Liver (tissue), 9 donors: ENCODE measurements around the gene DMRT1. TPM values are rescaled to one million over a fixed set of nuclear protein-coding genes. Genes with fewer than 3 reads are reported as not detected.

Source experiments
- DNase-seq: peaks from one replicate; pipeline ENCODE4 v3.0.0-alpha.2; 2017; ENCODE audit warnings: low spot score
- H3K27ac ChIP-seq, 2 donors: one replicate each; pipeline ENCODE4 v1.7.0; 2013; ENCODE audit warnings: inconsistent platforms in 2 of 2, low read length in 2 of 2, control low read depth in 1 of 2, low read depth in 1 of 2, mild to moderate bottlenecking in 1 of 2
- H3K27me3 ChIP-seq, 4 donors: one replicate each; pipeline versions ENCODE4 v1.6.1 to v1.7.0; 2013; ENCODE audit warnings: low read length in 3 of 4, inconsistent platforms in 1 of 4, mild to moderate bottlenecking in 1 of 4, moderate library complexity in 1 of 4; ENCODE audit not compliant: control insufficient read depth in 4 of 4, insufficient read depth in 4 of 4
- H3K36me3 ChIP-seq, 4 donors: one replicate each; pipeline versions ENCODE4 v1.6.1 to v1.7.0; 2013; ENCODE audit warnings: low read length in 3 of 4, mild to moderate bottlenecking in 3 of 4, low read depth in 1 of 4, moderate library complexity in 1 of 4; ENCODE audit not compliant: control insufficient read depth in 4 of 4, insufficient read depth in 3 of 4
- H3K4me1 ChIP-seq, 4 donors: one replicate each; pipeline versions ENCODE4 v1.6.1 to v1.7.0; 2013; ENCODE audit warnings: low read length in 3 of 4, mild to moderate bottlenecking in 3 of 4, moderate library complexity in 1 of 4; ENCODE audit not compliant: control insufficient read depth in 4 of 4, insufficient read depth in 4 of 4
- H3K4me3 ChIP-seq, 3 donors: one replicate each; pipeline versions ENCODE4 v1.6.1 to v1.7.0; 2013; ENCODE audit warnings: low read length in 3 of 3, control low read depth in 1 of 3, low read depth in 1 of 3, mild to moderate bottlenecking in 1 of 3
- H3K9ac ChIP-seq, 2 donors: one replicate each; pipeline ENCODE4 v1.7.0; 2013; ENCODE audit warnings: low read length in 2 of 2, mild to moderate bottlenecking in 2 of 2, moderate library complexity in 2 of 2, control low read depth in 1 of 2, low read depth in 1 of 2
- H3K9me3 ChIP-seq, 4 donors: one replicate each; pipeline versions ENCODE4 v1.6.1 to v1.7.0; 2013; ENCODE audit warnings: low read length in 3 of 4; ENCODE audit not compliant: control insufficient read depth in 4 of 4
- EGR1 ChIP-seq, 2 donors: IDR thresholded peaks; 2 replicates each; pipeline ENCODE4 v1.6.1; 2016 to 2018; ENCODE audit warnings: antibody characterized with exemption in 2 of 2, low read depth in 2 of 2
- FOXA1 ChIP-seq: IDR thresholded peaks from 2 replicates; pipeline ENCODE4 v1.6.1; 2016; ENCODE audit warnings: antibody characterized with exemption
- FOXA2 ChIP-seq: IDR thresholded peaks from 2 replicates; pipeline ENCODE4 v1.6.1; 2016; ENCODE audit warnings: antibody characterized with exemption
- GABPA ChIP-seq, 2 donors: IDR thresholded peaks in 1 of 2; conservative IDR thresholded peaks in 1 of 2; 2 replicates each; pipeline ENCODE4 v1.6.1; 2016; ENCODE audit warnings: antibody characterized with exemption in 2 of 2, mild to moderate bottlenecking in 1 of 2, moderate library complexity in 1 of 2
- HNF4A ChIP-seq, 2 donors: conservative IDR thresholded peaks; 2 replicates each; pipeline ENCODE4 v1.6.1; 2016; ENCODE audit warnings: antibody characterized with exemption in 2 of 2, mild to moderate bottlenecking in 2 of 2
- HNF4G ChIP-seq: IDR thresholded peaks from 2 replicates; pipeline ENCODE4 v1.6.1; 2016; ENCODE audit warnings: antibody characterized with exemption
- JUND ChIP-seq, 2 donors: IDR thresholded peaks; 2 replicates each; pipeline ENCODE4 v1.6.1; 2016; ENCODE audit warnings: antibody characterized with exemption in 2 of 2
- NR2F2 ChIP-seq: IDR thresholded peaks from 2 replicates; pipeline ENCODE4 v1.6.1; 2016; ENCODE audit warnings: antibody characterized with exemption
- RAD21 ChIP-seq, 2 donors: IDR thresholded peaks; 2 replicates each; pipeline ENCODE4 v1.6.1; 2016; ENCODE audit warnings: antibody characterized with exemption in 2 of 2, mild to moderate bottlenecking in 2 of 2
- RXRA ChIP-seq, 2 donors: IDR thresholded peaks; 2 replicates each; pipeline ENCODE4 v1.6.1; 2017 to 2018; ENCODE audit warnings: antibody characterized with exemption in 2 of 2, mild to moderate bottlenecking in 1 of 2
- SP1 ChIP-seq: IDR thresholded peaks from 2 replicates; pipeline ENCODE4 v1.6.1; 2018; ENCODE audit warnings: antibody characterized with exemption, mild to moderate bottlenecking
- TAF1 ChIP-seq: conservative IDR thresholded peaks from 2 replicates; pipeline ENCODE4 v1.6.1; 2016; ENCODE audit warnings: antibody characterized with exemption, mild to moderate bottlenecking
- YY1 ChIP-seq: IDR thresholded peaks from 2 replicates; pipeline ENCODE4 v1.6.1; 2016; ENCODE audit warnings: antibody characterized with exemption, mild to moderate bottlenecking
- WGBS: extraction: QIAGEN DNeasy Blood & Tissue Kit; methylation state at CpG from one replicate; pipeline ENCODE4 v1.1.7; 2013; 5-methylcytosine and 5-hydroxymethylcytosine counted together
- polyA plus RNA-seq, 2 donors: library from polyadenylated mRNA; stranded (reverse) in 1 of 2; unstranded in 1 of 2; fragments of 200-250 nt in 1 of 2; fragments of >200 nt in 1 of 2; fragmentation: Nextera tagmentation in 1 of 2; extraction: Ambion mirVana in 1 of 2; gene quantifications; one replicate each; pipeline versions ENCODE4 v1.2.1 to v1.2.3, GENCODE V29; 2013 to 2015
- total RNA-seq, 2 donors: library from RNA; depleted of rRNA; stranded (reverse); fragments of >200 nt; gene quantifications; one replicate each; pipeline ENCODE4 v1.2.3, GENCODE V29; 2014
- TF ChIP-seq, protein P1 (sequence below): IDR thresholded peaks from 2 replicates; pipeline ENCODE4 v1.6.1; 2016; ENCODE audit warnings: antibody characterized with exemption
- TF ChIP-seq, protein P2 (sequence below): IDR thresholded peaks from 2 replicates; pipeline ENCODE4 v1.6.1; 2016; ENCODE audit warnings: antibody characterized with exemption
- TF ChIP-seq, protein P3 (sequence below): IDR thresholded peaks from 2 replicates; pipeline ENCODE4 v1.6.1; 2016; ENCODE audit warnings: antibody characterized with exemption
- TF ChIP-seq, protein P4 (sequence below): IDR thresholded peaks from 2 replicates; pipeline ENCODE4 v1.6.1; 2016; ENCODE audit warnings: antibody characterized with exemption, mild to moderate bottlenecking
- TF ChIP-seq, protein P5 (sequence below): fragments of 150-350 bp; IDR thresholded peaks from 2 replicates; pipeline ENCODE4 v1.5.1; 2017; ENCODE audit warnings: improper control_type of control experiment, low read depth, low read length; ENCODE audit not compliant: missing input control
- donor health status: healthy.
- donor health status: healthy.
- donor health status: healthy.
- donor health status: healthy.
- donor health status: healthy.

The DMRT1 gene
- total and polyA plus RNA-seq, 4 donors: not detected

- Histone ChIP-seq H3K27ac (no peak overlapping the region), H3K4me3 (no peak overlapping the region), H3K36me3 (no peaks in the 10 kb centered on the region), H3K4me1 (no peaks in the 10 kb centered on the region), H3K27me3 (peaks cover 0 to 4% (median 0%) of the 10 kb centered on the region in 4 donors), H3K9ac (no peak overlapping the region), H3K9me3 (no peaks in the 10 kb centered on the region)
- DNase-seq: no peak
- TF ChIP-seq RAD21 (IDR thresholded peaks at IDR 0.05): no peak
- TF ChIP-seq NR2F2: no peak
- TF ChIP-seq SP1: no peak
- TF ChIP-seq RXRA (IDR thresholded peaks at IDR 0.05): no peak
- TF ChIP-seq, protein P1, sequence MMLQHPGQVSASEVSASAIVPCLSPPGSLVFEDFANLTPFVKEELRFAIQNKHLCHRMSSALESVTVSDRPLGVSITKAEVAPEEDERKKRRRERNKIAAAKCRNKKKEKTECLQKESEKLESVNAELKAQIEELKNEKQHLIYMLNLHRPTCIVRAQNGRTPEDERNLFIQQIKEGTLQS: no peak
- no peak for TF ChIP-seq FOXA2
- TF ChIP-seq, protein P2, sequence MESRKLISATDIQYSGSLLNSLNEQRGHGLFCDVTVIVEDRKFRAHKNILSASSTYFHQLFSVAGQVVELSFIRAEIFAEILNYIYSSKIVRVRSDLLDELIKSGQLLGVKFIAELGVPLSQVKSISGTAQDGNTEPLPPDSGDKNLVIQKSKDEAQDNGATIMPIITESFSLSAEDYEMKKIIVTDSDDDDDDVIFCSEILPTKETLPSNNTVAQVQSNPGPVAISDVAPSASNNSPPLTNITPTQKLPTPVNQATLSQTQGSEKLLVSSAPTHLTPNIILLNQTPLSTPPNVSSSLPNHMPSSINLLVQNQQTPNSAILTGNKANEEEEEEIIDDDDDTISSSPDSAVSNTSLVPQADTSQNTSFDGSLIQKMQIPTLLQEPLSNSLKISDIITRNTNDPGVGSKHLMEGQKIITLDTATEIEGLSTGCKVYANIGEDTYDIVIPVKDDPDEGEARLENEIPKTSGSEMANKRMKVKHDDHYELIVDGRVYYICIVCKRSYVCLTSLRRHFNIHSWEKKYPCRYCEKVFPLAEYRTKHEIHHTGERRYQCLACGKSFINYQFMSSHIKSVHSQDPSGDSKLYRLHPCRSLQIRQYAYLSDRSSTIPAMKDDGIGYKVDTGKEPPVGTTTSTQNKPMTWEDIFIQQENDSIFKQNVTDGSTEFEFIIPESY: no peak
- TF ChIP-seq JUND (IDR thresholded peaks at IDR 0.05): no peak
- TF ChIP-seq, protein P3, sequence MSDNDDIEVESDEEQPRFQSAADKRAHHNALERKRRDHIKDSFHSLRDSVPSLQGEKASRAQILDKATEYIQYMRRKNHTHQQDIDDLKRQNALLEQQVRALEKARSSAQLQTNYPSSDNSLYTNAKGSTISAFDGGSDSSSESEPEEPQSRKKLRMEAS: no peak
- no peak for TF ChIP-seq TAF1
- no peak for TF ChIP-seq FOXA1
- no peak for TF ChIP-seq GABPA (IDR thresholded peaks at IDR 0.05 in 1 of 2, conservative IDR thresholded peaks at IDR 0.05 in 1 of 2)
- TF ChIP-seq YY1: no peak
- no peak for TF ChIP-seq EGR1 (IDR thresholded peaks at IDR 0.05; ENCODE audit: low read depth in 2 of 2)
- TF ChIP-seq, protein P4, sequence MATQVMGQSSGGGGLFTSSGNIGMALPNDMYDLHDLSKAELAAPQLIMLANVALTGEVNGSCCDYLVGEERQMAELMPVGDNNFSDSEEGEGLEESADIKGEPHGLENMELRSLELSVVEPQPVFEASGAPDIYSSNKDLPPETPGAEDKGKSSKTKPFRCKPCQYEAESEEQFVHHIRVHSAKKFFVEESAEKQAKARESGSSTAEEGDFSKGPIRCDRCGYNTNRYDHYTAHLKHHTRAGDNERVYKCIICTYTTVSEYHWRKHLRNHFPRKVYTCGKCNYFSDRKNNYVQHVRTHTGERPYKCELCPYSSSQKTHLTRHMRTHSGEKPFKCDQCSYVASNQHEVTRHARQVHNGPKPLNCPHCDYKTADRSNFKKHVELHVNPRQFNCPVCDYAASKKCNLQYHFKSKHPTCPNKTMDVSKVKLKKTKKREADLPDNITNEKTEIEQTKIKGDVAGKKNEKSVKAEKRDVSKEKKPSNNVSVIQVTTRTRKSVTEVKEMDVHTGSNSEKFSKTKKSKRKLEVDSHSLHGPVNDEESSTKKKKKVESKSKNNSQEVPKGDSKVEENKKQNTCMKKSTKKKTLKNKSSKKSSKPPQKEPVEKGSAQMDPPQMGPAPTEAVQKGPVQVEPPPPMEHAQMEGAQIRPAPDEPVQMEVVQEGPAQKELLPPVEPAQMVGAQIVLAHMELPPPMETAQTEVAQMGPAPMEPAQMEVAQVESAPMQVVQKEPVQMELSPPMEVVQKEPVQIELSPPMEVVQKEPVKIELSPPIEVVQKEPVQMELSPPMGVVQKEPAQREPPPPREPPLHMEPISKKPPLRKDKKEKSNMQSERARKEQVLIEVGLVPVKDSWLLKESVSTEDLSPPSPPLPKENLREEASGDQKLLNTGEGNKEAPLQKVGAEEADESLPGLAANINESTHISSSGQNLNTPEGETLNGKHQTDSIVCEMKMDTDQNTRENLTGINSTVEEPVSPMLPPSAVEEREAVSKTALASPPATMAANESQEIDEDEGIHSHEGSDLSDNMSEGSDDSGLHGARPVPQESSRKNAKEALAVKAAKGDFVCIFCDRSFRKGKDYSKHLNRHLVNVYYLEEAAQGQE: no peak
- TF ChIP-seq, protein P5, sequence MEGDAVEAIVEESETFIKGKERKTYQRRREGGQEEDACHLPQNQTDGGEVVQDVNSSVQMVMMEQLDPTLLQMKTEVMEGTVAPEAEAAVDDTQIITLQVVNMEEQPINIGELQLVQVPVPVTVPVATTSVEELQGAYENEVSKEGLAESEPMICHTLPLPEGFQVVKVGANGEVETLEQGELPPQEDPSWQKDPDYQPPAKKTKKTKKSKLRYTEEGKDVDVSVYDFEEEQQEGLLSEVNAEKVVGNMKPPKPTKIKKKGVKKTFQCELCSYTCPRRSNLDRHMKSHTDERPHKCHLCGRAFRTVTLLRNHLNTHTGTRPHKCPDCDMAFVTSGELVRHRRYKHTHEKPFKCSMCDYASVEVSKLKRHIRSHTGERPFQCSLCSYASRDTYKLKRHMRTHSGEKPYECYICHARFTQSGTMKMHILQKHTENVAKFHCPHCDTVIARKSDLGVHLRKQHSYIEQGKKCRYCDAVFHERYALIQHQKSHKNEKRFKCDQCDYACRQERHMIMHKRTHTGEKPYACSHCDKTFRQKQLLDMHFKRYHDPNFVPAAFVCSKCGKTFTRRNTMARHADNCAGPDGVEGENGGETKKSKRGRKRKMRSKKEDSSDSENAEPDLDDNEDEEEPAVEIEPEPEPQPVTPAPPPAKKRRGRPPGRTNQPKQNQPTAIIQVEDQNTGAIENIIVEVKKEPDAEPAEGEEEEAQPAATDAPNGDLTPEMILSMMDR: no peak
- no peak for TF ChIP-seq HNF4G
- TF ChIP-seq HNF4A (conservative IDR thresholded peaks at IDR 0.05): no peak
- 47% methylated on average over 4 of the region's 4 CpGs for WGBS
These were observed 41.0 kb downstream of the DMRT1 start for GRCh38 chr9:882416-882924.
